GDM1 (cell line): ENCODE measurements around the gene MOB3C.

ENCODE experiments used
- DNase-seq: peaks from one replicate; lab custom pipeline; 2025; lab: John Stamatoyannopoulos, UW

Gene MOB3C

GRCh38 chr1:46575778-46576177 lies 40.8 kb downstream of the MOB3C start:
- DNase-seq: no peak

- no peak for DNase-seq
These were observed 41.3 kb downstream of the MOB3C start for GRCh38 chr1:46575300-46575699.

GRCh38 chr1:46571691-46572225 lies 44.9 kb downstream of the MOB3C start:
- DNase-seq: no peak

GRCh38 chr1:46569884-46570725 lies 46.5 kb downstream of the MOB3C start:
- no peak for DNase-seq

DNA sequence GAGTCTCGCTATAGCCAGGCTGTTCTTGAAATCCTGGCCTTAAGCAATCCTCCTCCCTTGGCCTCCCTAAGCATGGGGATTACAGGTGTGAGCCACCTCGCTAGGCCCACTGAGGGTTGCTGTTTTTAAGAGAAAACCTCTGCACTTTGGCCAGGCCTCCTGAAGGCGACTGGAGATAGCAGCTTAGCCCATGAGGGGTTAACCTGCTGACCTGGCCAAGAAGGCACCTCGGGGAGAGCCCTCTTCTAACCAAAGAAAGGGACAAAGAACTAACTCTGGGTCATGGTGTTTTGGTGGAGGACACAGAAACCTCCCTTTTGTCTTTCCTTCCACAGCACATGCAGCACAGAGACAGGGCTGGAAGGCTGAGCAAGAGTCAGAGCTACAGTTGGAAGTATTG lies 47.5 kb downstream of the MOB3C start:
- DNase-seq: no peak

DNA sequence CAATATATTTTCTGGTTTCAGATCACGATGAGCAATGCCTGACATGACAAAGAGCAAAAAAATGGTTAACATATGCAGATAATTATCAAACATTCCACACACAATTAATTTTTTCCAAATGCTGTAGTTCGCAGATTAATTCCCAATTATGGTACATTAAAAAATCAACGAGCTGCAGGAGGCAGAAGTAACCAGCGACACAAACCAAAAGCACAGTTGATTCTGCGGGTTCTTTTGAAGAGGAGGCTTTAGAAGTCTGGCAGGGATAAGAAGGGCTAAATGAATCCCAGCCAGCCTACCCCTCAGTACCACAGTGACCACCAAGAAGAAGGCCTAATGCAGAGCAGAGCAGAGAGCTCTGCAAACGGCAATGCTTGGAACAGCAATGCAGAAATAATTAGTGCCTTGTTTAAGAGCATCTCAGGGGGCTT lies 48.1 kb downstream of the MOB3C start:
- DNase-seq: no peak

- DNase-seq: no peak
These were observed 53.3 kb downstream of the MOB3C start for GRCh38 chr1:46563341-46563740.

DNA sequence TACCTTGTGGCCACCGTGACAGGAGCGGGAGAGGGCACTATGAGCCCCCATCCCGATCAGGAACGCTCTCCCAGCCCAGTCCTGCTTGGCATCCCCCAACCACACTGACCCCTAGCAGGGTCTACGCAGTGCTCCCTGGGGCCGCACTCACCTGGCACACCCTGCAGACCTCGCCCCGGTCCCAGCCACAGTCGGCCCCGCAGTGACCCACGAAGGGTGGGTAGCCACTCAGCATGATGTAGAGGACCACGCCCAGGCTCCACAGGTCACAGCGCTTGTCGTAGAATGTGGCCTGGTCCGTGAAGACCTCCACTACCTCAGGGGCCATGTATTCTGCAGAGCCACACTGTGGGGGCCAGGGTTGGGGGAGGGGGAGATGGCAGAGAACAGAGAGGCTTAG lies 54.1 kb downstream of the MOB3C start:
- no peak for DNase-seq

DNA sequence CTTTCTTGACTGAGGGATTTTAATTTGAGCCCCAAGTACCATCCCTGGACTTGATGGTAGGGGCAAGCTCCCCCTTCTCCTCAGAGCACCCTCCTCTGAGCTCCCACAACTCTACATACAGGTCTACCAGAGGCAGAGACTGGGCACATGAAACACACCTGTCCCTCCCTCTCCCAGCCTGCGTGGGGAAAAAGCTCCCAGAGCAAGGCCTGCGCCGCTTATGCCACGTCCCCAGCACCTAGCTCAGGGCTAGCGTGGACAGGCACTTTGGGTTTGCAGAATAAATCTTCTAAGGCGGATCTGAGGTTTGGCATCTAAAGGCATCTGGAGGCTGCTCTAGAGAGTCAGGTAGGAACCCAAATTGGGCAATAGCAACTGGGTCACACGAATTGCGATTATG lies 57.6 kb downstream of the MOB3C start:
- no peak for DNase-seq

- DNase-seq: no peak
These were observed 58.3 kb downstream of the MOB3C start for GRCh38 chr1:46558141-46558963.
